Right lobe of liver (tissue), 4 donors: ENCODE data around the gene FKBP5.

Source experiments
- POLR2A ChIP-seq: fragments of 450-650 bp; IDR thresholded peaks from one replicate; pipeline ENCODE4 v1.6.1; 2017; ENCODE audit warnings: antibody characterized with exemption, mild to moderate bottlenecking
- TF ChIP-seq, protein P1 (sequence below), 4 donors: fragments of 200-600 bp in 3 of 4; fragments of 450-650 bp in 1 of 4; IDR thresholded peaks; one replicate each; pipeline versions ENCODE4 v1.5.1 to v1.8.0; 2016 to 2022; ENCODE audit warnings: antibody characterized with exemption in 4 of 4, mild to moderate bottlenecking in 2 of 4
- donor health status: DM: no; HTN: no; CAD: no.
- donor health status: DM: no; HTN: no; CAD: no.
- donor health status: DM: no; HTN: yes; CAD: no.

DNA sequence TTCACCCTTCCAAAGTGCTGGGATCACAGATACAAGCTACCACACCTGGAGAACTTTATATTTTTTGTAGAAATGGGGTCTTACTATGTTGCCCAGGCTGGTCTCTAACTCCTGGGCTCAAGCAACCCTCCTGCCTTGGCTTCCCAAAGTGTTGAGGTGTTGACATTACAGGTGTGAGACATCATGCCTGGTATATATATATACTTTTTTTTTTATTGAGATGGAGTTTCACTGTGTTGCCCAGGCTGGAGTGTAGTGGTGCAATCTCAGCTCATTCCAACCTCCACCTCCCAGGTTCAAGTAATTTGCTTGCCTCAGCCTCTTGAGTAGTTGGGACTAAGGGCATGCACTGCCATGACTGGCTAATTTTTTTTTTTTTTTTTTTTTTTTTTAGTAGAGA, 5.4 kb downstream of the FKBP5 start:
- TF ChIP-seq, protein P1, sequence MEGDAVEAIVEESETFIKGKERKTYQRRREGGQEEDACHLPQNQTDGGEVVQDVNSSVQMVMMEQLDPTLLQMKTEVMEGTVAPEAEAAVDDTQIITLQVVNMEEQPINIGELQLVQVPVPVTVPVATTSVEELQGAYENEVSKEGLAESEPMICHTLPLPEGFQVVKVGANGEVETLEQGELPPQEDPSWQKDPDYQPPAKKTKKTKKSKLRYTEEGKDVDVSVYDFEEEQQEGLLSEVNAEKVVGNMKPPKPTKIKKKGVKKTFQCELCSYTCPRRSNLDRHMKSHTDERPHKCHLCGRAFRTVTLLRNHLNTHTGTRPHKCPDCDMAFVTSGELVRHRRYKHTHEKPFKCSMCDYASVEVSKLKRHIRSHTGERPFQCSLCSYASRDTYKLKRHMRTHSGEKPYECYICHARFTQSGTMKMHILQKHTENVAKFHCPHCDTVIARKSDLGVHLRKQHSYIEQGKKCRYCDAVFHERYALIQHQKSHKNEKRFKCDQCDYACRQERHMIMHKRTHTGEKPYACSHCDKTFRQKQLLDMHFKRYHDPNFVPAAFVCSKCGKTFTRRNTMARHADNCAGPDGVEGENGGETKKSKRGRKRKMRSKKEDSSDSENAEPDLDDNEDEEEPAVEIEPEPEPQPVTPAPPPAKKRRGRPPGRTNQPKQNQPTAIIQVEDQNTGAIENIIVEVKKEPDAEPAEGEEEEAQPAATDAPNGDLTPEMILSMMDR (IDR thresholded peaks at IDR 0.05): no peak
- no peak for TF ChIP-seq POLR2A
